H9 (cell line): ENCODE data around the gene DMWD. TPM values are rescaled to one million over a fixed set of nuclear protein-coding genes. Genes with fewer than 3 reads are reported as not detected.

Experiments
- DNase-seq: peaks from one replicate; pipeline ENCODE4 v3.0.0-alpha.2; 2017
- H2AFZ ChIP-seq: one replicate; pipeline ENCODE4 v1.6.1; 2013; ENCODE audit warnings: mild to moderate bottlenecking, low read length, control low read depth, moderate library complexity
- H2AK5ac ChIP-seq: 2 replicates; pipeline ENCODE4 v1.6.1; 2013; ENCODE audit warnings: low read length, control low read depth, mixed read lengths; ENCODE audit not compliant: insufficient read length
- H2BK120ac ChIP-seq: one replicate; pipeline ENCODE4 v1.6.1; 2013; ENCODE audit warnings: low read depth, mild to moderate bottlenecking, low read length, control low read depth, inconsistent platforms; ENCODE audit not compliant: poor library complexity, severe bottlenecking
- H2BK12ac ChIP-seq: 2 replicates; pipeline ENCODE4 v1.6.1; 2013; ENCODE audit warnings: low read length, control low read depth, mixed read lengths, low read depth; ENCODE audit not compliant: insufficient read length
- H2BK15ac ChIP-seq: 2 replicates; pipeline ENCODE4 v1.6.1; 2013; ENCODE audit warnings: low read depth, low read length, control low read depth
- H2BK20ac ChIP-seq: one replicate; pipeline ENCODE4 v1.6.1; 2013; ENCODE audit warnings: low read depth, mild to moderate bottlenecking, low read length, control low read depth, inconsistent platforms; ENCODE audit not compliant: poor library complexity, severe bottlenecking
- H2BK5ac ChIP-seq: 2 replicates; pipeline ENCODE4 v1.6.1; 2013; ENCODE audit warnings: low read length, control low read depth, mixed read lengths; ENCODE audit not compliant: insufficient read length
- H3K14ac ChIP-seq: 2 replicates; pipeline ENCODE4 v1.6.1; 2013; ENCODE audit warnings: low read length, control low read depth; ENCODE audit not compliant: insufficient read depth
- H3K18ac ChIP-seq: 2 replicates; pipeline ENCODE4 v1.6.1; 2013; ENCODE audit warnings: low read depth, mild to moderate bottlenecking, mixed read lengths, low read length, control low read depth; ENCODE audit not compliant: insufficient read length
- H3K23ac ChIP-seq: 2 replicates; pipeline ENCODE4 v1.6.1; 2013; ENCODE audit warnings: low read length, control low read depth, mixed read lengths, low read depth; ENCODE audit not compliant: insufficient read length
- H3K23me2 ChIP-seq: 2 replicates; pipeline ENCODE4 v1.6.1; 2013; ENCODE audit warnings: low read depth, mild to moderate bottlenecking, mixed read lengths, low read length, control low read depth; ENCODE audit not compliant: insufficient read length, poor library complexity, severe bottlenecking
- H3K27ac ChIP-seq: 2 replicates; pipeline ENCODE4 v1.5.1; 2013; ENCODE audit warnings: low read length, control low read depth, mixed read lengths, low read depth; ENCODE audit not compliant: insufficient read length
- H3K27me3 ChIP-seq: 2 replicates; pipeline ENCODE4 v1.6.1; 2013; ENCODE audit warnings: low read length, control low read depth, inconsistent platforms; ENCODE audit not compliant: insufficient read depth
- H3K4ac ChIP-seq: 2 replicates; pipeline ENCODE4 v1.6.1; 2013; ENCODE audit warnings: low read depth, mild to moderate bottlenecking, control low read depth, inconsistent platforms, low read length, moderate library complexity
- H3K4me1 ChIP-seq: 2 replicates; pipeline ENCODE4 v1.6.1; 2013; ENCODE audit warnings: low read length, control low read depth, inconsistent platforms; ENCODE audit not compliant: insufficient read depth
- H3K4me2 ChIP-seq: 2 replicates; pipeline ENCODE4 v1.6.1; 2013; ENCODE audit warnings: low read length, control low read depth, mixed read lengths; ENCODE audit not compliant: insufficient read length, insufficient read depth
- H3K56ac ChIP-seq: 2 replicates; pipeline ENCODE4 v1.6.1; 2013; ENCODE audit warnings: low read depth, mild to moderate bottlenecking, mixed read lengths, low read length, control low read depth; ENCODE audit not compliant: insufficient read length
- H3K79me1 ChIP-seq: 2 replicates; pipeline ENCODE4 v1.6.1; 2013; ENCODE audit warnings: low read depth, mild to moderate bottlenecking, moderate library complexity, low read length, control low read depth, inconsistent platforms; ENCODE audit not compliant: insufficient read depth, poor library complexity, severe bottlenecking
- H3K79me2 ChIP-seq: 2 replicates; pipeline ENCODE4 v1.6.1; 2013; ENCODE audit warnings: low read length, control low read depth, inconsistent platforms; ENCODE audit not compliant: insufficient read depth
- H3K9ac ChIP-seq: 2 replicates; pipeline ENCODE4 v1.6.1; 2013; ENCODE audit warnings: low read length, control low read depth, mixed read lengths; ENCODE audit not compliant: insufficient read length; ENCODE audit errors: extremely low read depth
- H3K9me3 ChIP-seq: one replicate; pipeline ENCODE4 v1.6.1; 2013; ENCODE audit warnings: low read depth, low read length, inconsistent platforms; ENCODE audit not compliant: control insufficient read depth
- H3T11ph ChIP-seq: one replicate; pipeline ENCODE4 v1.6.1; 2013; ENCODE audit warnings: mild to moderate bottlenecking, low read length, control low read depth, inconsistent platforms
- H4K20me1 ChIP-seq: one replicate; pipeline ENCODE4 v1.6.1; 2013; ENCODE audit not compliant: control insufficient read depth, insufficient read length, insufficient read depth
- H4K5ac ChIP-seq: 2 replicates; pipeline ENCODE4 v1.6.1; 2013; ENCODE audit warnings: low read depth, mild to moderate bottlenecking, mixed read lengths, low read length, control low read depth; ENCODE audit not compliant: insufficient read length
- H4K8ac ChIP-seq: replicated peaks from 2 replicates; pipeline ENCODE4 v1.6.1; 2013; ENCODE audit warnings: low read length, control low read depth, mixed read lengths, low read depth; ENCODE audit not compliant: insufficient read length
- H4K91ac ChIP-seq: 2 replicates; pipeline ENCODE4 v1.6.1; 2013; ENCODE audit warnings: low read depth, mild to moderate bottlenecking, moderate library complexity, mixed read lengths, low read length, control low read depth; ENCODE audit not compliant: insufficient read length
- H3K27ac Mint-ChIP-seq, 3 experiments: 2 replicates in 2 of 3; 3 replicates in 1 of 3; pipeline ENCODE4 v1.8.0; 2020 to 2021; ENCODE audit warnings: mixed read lengths in 3 of 3, mild to moderate bottlenecking in 1 of 3, moderate library complexity in 1 of 3
- H3K27me3 Mint-ChIP-seq: 2 replicates; pipeline ENCODE4 v1.8.0; 2021; ENCODE audit warnings: low read depth, mild to moderate bottlenecking, moderate library complexity, mixed read lengths
- H3K36me3 Mint-ChIP-seq, 3 experiments: 2 replicates in 2 of 3; 3 replicates in 1 of 3; pipeline ENCODE4 v1.8.0; 2020 to 2021; ENCODE audit warnings: low read depth in 3 of 3, mixed read lengths in 3 of 3; ENCODE audit not compliant: insufficient read depth in 1 of 3
- H3K4me1 Mint-ChIP-seq, 2 experiments: 2 replicates each; pipeline ENCODE4 v1.8.0; 2020; ENCODE audit warnings: mixed read lengths in 2 of 2
- H3K4me3 Mint-ChIP-seq, 2 experiments: 2 replicates in 1 of 2; 3 replicates in 1 of 2; pipeline ENCODE4 v1.8.0; 2020 to 2021; ENCODE audit warnings: mild to moderate bottlenecking in 2 of 2, mixed read lengths in 2 of 2, moderate library complexity in 1 of 2
- H3K9me3 Mint-ChIP-seq, 2 experiments: 2 replicates in 1 of 2; 3 replicates in 1 of 2; pipeline ENCODE4 v1.8.0; 2020; ENCODE audit warnings: mild to moderate bottlenecking in 2 of 2, mixed read lengths in 2 of 2, moderate library complexity in 1 of 2
- WGBS: extraction: QIAGEN DNeasy Blood & Tissue Kit; methylation state at CpG from one replicate; pipeline ENCODE4 v1.1.7; 2013; ENCODE audit warnings: missing lambda C conversion rate, low lambda C conversion rate, mixed read lengths; ENCODE audit not compliant: insufficient read length; ENCODE audit errors: extremely low coverage; 5-methylcytosine and 5-hydroxymethylcytosine counted together
- total RNA-seq: library from RNA; stranded (reverse); gene quantifications from 2 replicates; pipeline ENCODE4 v1.2.1, GENCODE V29; 2021
- TF ChIP-seq, protein P1 (sequence below): fragments of 200-600 bp; sonication (generic); conservative IDR thresholded peaks from 3 replicates; pipeline ENCODE4 v1.8.0; 2021; ENCODE audit warnings: antibody characterized with exemption, mild to moderate bottlenecking

The DMWD gene
- total RNA-seq, 1 experiment from 2014 or later: 75.1 TPM

DNA sequence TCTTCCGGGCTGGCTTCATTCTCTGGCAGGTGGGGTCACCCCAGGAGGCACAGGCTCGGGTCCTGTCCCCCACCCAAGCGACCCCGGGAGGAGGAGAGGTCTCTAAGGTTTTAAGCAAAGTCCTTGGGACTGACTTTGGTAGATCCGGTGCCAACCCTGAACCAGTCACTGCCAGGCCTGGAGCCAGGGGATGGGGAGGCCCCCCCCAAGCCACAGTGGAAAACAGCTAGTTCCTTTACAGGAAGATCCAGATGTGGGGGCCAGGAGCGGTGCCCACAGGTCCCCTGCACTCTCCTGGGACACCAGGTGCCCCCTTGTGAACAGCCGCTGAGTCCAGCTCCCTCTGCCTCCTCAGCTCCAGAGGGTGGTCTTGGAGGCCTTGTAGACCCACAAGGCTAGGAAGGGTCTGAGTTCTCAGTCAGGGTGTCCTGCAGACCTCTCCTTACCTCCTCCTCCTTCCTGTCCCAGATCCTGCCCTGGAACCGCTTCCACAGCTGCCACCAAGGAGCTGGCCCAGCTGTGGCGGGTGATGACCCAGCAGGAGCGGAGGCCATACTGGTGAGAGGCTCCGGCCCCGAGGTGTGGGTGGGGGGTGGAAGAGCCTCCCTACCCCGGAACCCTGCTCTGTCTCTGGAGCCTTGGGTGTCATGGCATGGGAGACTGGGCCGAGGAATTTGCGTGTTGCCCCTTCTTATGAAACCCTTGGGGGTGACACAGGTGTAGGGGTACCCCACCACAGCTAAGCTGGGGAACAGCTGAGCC lies 29.6 kb downstream of the DMWD start:
- Histone ChIP-seq H4K20me1 (no peaks in the 10 kb centered on the region), H4K5ac (no peak overlapping the region), H3K23ac (no peak overlapping the region), H4K8ac (no peak overlapping the region), H2BK120ac (no peak overlapping the region), H2AFZ (no peak overlapping the region), H3T11ph (no peak overlapping the region), H3K4me1 (peaks cover 3% of the 10 kb centered on the region; the same call in 1 of the 2 replicates), H3K4ac (no peak overlapping the region), H2BK5ac (no peak overlapping the region), H3K27ac (no peak overlapping the region), H3K27me3 (no peaks in the 10 kb centered on the region), H3K23me2 (peaks cover 11% of the 10 kb centered on the region), H2BK15ac (no peak overlapping the region), H3K14ac (no peak overlapping the region), H3K9me3 (no peaks in the 10 kb centered on the region), H3K79me2 (no peaks in the 10 kb centered on the region), H3K4me2 (no peak overlapping the region), H2AK5ac (no peak overlapping the region), H3K56ac (no peak overlapping the region), H2BK12ac (no peak overlapping the region), H2BK20ac (no peak overlapping the region), H3K18ac (no peak overlapping the region), H3K79me1 (no peaks in the 10 kb centered on the region), H3K9ac (no peak overlapping the region), H4K91ac (no peak overlapping the region)
- no CpG with 5 or more reads among the region's 15 CpGs for WGBS
- Mint-ChIP-seq H3K27me3 (peaks cover 20% of the 10 kb centered on the region), H3K4me3 (no peak overlapping the region), H3K36me3 (0 out of 7 replicates have a peak, but pooled peaks cover 0 to 2% (median 0%) of the 10 kb centered on the region in 3 experiments), H3K27ac (no peak overlapping the region), H3K4me1 (peaks cover 8 to 35% of the 10 kb centered on the region in 2 experiments), H3K9me3 (no peaks in the 10 kb centered on the region)
- no peak for DNase-seq
- TF ChIP-seq, protein P1, sequence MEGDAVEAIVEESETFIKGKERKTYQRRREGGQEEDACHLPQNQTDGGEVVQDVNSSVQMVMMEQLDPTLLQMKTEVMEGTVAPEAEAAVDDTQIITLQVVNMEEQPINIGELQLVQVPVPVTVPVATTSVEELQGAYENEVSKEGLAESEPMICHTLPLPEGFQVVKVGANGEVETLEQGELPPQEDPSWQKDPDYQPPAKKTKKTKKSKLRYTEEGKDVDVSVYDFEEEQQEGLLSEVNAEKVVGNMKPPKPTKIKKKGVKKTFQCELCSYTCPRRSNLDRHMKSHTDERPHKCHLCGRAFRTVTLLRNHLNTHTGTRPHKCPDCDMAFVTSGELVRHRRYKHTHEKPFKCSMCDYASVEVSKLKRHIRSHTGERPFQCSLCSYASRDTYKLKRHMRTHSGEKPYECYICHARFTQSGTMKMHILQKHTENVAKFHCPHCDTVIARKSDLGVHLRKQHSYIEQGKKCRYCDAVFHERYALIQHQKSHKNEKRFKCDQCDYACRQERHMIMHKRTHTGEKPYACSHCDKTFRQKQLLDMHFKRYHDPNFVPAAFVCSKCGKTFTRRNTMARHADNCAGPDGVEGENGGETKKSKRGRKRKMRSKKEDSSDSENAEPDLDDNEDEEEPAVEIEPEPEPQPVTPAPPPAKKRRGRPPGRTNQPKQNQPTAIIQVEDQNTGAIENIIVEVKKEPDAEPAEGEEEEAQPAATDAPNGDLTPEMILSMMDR: no peak
